K562 (cell line): ENCODE measurements around the gene SLC10A3. TPM values are rescaled to one million over a fixed set of nuclear protein-coding genes. Genes with fewer than 3 reads are reported as not detected.

Experiments
- CREB3 ChIP-seq: fragments of 450-650 bp; conservative IDR thresholded peaks from 2 replicates; pipeline ENCODE4 v1.6.1; 2016; ENCODE audit warnings: missing genetic modification characterization, low read depth, mild to moderate bottlenecking, missing compliant biosample characterization, moderate library complexity
- ETV1 ChIP-seq: fragments of 450-650 bp; conservative IDR thresholded peaks from 2 replicates; pipeline ENCODE4 v1.6.1; 2016; ENCODE audit warnings: missing genetic modification characterization, control low read depth, low read depth, missing compliant biosample characterization
- HBP1 ChIP-seq: fragments of 450-650 bp; formaldehyde crosslinking; IDR thresholded peaks from 2 replicates; pipeline ENCODE4 v1.4.0; 2022; ENCODE audit warnings: missing genetic modification characterization
- HNRNPUL1 ChIP-seq: fragments of 200-400 bp; formaldehyde crosslinking; IDR thresholded peaks from 2 replicates; pipeline ENCODE4 v1.6.1; 2017; ENCODE audit warnings: low read length
- MTA2 ChIP-seq: fragments of 450-650 bp; IDR thresholded peaks from 2 replicates; pipeline ENCODE4 v1.6.1; 2016; ENCODE audit warnings: low read depth
- MYNN ChIP-seq, 2 experiments: sonication (generic); formaldehyde crosslinking in 1 of 2; IDR thresholded peaks; 2 replicates each; pipeline versions ENCODE4 v1.5.0 to v1.6.1; 2016 to 2020; ENCODE audit warnings: antibody characterized with exemption in 1 of 2, missing genetic modification reagents in 1 of 2
- PATZ1 ChIP-seq: fragments of 250-450 bp; sonication (Bioruptor Pico); IDR thresholded peaks from 2 replicates; pipeline ENCODE4 v1.5.0; 2020; ENCODE audit warnings: mild to moderate bottlenecking, borderline replicate concordance
- POU5F1 ChIP-seq: fragments of 150-350 bp; IDR thresholded peaks from 2 replicates; pipeline ENCODE4 v1.6.1; 2014; ENCODE audit warnings: borderline replicate concordance, low read length, low read depth, mild to moderate bottlenecking; ENCODE audit not compliant: partially characterized antibody
- SPI1 ChIP-seq: IDR thresholded peaks from 2 replicates; pipeline ENCODE4 v1.6.1; 2011; ENCODE audit warnings: low read depth, low read length, control low read depth, borderline replicate concordance
- STAG1 ChIP-seq: sonication (generic); formaldehyde crosslinking; IDR thresholded peaks from 2 replicates; pipeline ENCODE4 v1.5.0; 2020; ENCODE audit warnings: missing genetic modification reagents, borderline replicate concordance
- STAT5A ChIP-seq: IDR thresholded peaks from 2 replicates; pipeline ENCODE4 v1.6.1; 2012; ENCODE audit warnings: low read length, inconsistent platforms, borderline replicate concordance
- ZBTB17 ChIP-seq: fragments of 450-650 bp; formaldehyde crosslinking; IDR thresholded peaks from 2 replicates; pipeline ENCODE4 v1.4.0; 2020; ENCODE audit warnings: mild to moderate bottlenecking
- ZNF398 ChIP-seq: fragments of 250-450 bp; sonication (Bioruptor Pico); IDR thresholded peaks from 2 replicates; pipeline ENCODE4 v1.8.0; 2021; ENCODE audit warnings: moderate library complexity, mild to moderate bottlenecking, inconsistent platforms
- polyA plus RNA-seq, 8 experiments: library from polyadenylated mRNA; depleted of rRNA in 4 of 8; stranded (reverse) in 5 of 8; unstranded in 3 of 8; fragments of >200 nt; fragmentation: Nextera tagmentation in 2 of 8; fragmentation: Illumina TruSeq in 1 of 8; extraction: Ambion mirVana in 2 of 8; extraction: Trizol in 1 of 8; gene quantifications; 2 replicates each; pipeline versions ENCODE4 v1.2.1 to v1.2.3, GENCODE V29; 2011 to 2014; ENCODE audit warnings: inconsistent platforms in 1 of 8, missing spikeins in 1 of 8
- total RNA-seq, 7 experiments: library from RNA; depleted of rRNA in 6 of 7; stranded (reverse); fragments of >200 nt in 6 of 7; fragmentation: Illumina TruSeq in 2 of 7; extraction: Trizol in 2 of 7; gene quantifications; 2 replicates each; pipeline versions ENCODE4 v1.2.1 to v1.2.3, GENCODE V29; 2011 to 2021; ENCODE audit warnings: low replicate concordance in 1 of 7
- TF ChIP-seq, protein P1 (sequence below): sonication (generic); formaldehyde crosslinking; IDR thresholded peaks from 2 replicates; pipeline ENCODE4 v1.8.0; 2022; ENCODE audit warnings: mild to moderate bottlenecking, missing genetic modification reagents
- TF ChIP-seq, protein P2 (sequence below): sonication (generic); formaldehyde crosslinking; IDR thresholded peaks from 2 replicates; pipeline ENCODE4 v1.8.0; 2022; ENCODE audit warnings: mild to moderate bottlenecking, missing genetic modification reagents, borderline replicate concordance

Gene SLC10A3
- total and polyA plus RNA-seq, 9 of the 15 experiments (the other 6 are each of a cell fraction or from before 2014, with no cell fraction given), result 5.2 to 30.6 (median 16.7) TPM

DNA sequence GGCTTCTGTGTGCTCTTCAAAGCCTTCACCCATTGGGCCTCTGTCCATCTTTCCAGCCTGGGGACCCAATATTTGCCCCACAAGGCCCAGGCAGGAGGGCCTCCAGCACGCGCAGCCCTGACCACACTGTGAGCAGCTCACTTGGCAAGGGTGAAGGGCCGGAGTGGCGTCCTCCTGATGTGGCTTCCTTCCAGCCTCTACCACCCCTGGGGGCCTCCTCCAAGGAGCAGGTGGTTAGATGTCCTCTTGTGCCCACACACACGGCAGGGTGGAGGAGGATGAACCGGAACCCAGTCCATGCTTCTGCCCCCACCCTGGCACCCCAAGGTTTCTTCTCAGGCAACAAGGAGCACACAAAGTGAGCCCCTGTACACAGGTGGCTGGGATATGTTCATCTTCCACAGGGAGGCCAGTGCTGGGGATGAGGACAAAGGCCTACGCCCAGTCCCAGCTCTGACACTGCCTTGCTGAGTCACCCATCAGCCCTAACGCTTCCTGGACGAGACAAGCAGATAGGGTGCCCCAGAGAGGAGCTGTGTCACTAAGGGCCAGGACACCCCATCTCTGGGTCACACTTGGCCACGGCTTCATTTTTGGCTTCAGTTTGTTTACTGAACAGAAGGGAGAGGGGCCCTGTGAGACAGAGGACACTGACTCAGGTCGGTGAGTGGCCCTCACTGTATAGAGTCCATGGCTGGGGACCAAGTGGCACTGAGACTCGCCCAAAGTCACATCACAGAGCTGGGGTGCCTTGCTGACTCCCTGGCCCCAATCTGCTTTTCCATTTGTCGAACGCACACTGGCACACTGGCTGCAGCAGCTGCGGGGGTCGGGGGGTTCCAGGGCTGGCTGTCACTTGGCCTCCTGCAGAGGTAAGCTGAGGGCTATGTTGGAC is 5.9 kb downstream of the SLC10A3 start (continued):
- TF ChIP-seq, protein P1, sequence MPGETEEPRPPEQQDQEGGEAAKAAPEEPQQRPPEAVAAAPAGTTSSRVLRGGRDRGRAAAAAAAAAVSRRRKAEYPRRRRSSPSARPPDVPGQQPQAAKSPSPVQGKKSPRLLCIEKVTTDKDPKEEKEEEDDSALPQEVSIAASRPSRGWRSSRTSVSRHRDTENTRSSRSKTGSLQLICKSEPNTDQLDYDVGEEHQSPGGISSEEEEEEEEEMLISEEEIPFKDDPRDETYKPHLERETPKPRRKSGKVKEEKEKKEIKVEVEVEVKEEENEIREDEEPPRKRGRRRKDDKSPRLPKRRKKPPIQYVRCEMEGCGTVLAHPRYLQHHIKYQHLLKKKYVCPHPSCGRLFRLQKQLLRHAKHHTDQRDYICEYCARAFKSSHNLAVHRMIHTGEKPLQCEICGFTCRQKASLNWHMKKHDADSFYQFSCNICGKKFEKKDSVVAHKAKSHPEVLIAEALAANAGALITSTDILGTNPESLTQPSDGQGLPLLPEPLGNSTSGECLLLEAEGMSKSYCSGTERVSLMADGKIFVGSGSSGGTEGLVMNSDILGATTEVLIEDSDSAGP, result no peak
- no peak for TF ChIP-seq PATZ1 (CRISPR knock-in tag)
- TF ChIP-seq STAT5A, result no peak
- peak; percentile 58; the same call in 1 of the 2 replicates for TF ChIP-seq MYNN (IDR thresholded peaks at IDR 0.05)
- no peak for TF ChIP-seq MYNN (CRISPR knock-in tag; IDR thresholded peaks at IDR 0.05)
- TF ChIP-seq, protein P2, sequence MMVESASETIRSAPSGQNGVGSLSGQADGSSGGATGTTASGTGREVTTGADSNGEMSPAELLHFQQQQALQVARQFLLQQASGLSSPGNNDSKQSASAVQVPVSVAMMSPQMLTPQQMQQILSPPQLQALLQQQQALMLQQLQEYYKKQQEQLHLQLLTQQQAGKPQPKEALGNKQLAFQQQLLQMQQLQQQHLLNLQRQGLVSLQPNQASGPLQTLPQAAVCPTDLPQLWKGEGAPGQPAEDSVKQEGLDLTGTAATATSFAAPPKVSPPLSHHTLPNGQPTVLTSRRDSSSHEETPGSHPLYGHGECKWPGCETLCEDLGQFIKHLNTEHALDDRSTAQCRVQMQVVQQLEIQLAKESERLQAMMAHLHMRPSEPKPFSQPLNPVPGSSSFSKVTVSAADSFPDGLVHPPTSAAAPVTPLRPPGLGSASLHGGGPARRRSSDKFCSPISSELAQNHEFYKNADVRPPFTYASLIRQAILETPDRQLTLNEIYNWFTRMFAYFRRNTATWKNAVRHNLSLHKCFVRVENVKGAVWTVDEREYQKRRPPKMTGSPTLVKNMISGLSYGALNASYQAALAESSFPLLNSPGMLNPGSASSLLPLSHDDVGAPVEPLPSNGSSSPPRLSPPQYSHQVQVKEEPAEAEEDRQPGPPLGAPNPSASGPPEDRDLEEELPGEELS, result no peak
- TF ChIP-seq MTA2, result no peak
- no peak for TF ChIP-seq POU5F1
- no peak for TF ChIP-seq HBP1 (CRISPR knock-in tag)
- TF ChIP-seq ZBTB17, result no peak
- TF ChIP-seq STAG1 (CRISPR knock-in tag), result no peak
- no peak; the same call in 1 of the 2 replicates for TF ChIP-seq CREB3
- TF ChIP-seq SPI1, result no peak
- no peak for TF ChIP-seq ETV1 (tag)
- TF ChIP-seq HNRNPUL1, result no peak
- TF ChIP-seq ZNF398 (CRISPR knock-in tag), result no peak
